Smooth muscle cell of the brain vasculature (primary cell): ENCODE data around the gene AGMAT.
"Not testable (repeated sequence)": the region's sequence is repeated elsewhere in the genome, so short reads cannot be mapped to it uniquely, and the experiment has no call there.

Experiments used
- DNase-seq: peaks from one replicate; pipeline ENCODE4 v3.0.0-alpha.2; 2012; ENCODE audit warnings: low read depth, low spot score

AGMAT gene

GRCh38 chr1:15616373-15617172 is 31.7 kb upstream of the AGMAT start:
- no peak for DNase-seq

GRCh38 chr1:15610167-15610566 is 25.3 kb upstream of the AGMAT start:
- no peak for DNase-seq

- DNase-seq = no peak
Measured at GRCh38 chr1:15609631-15610030, 24.8 kb upstream of the AGMAT start.

DNA sequence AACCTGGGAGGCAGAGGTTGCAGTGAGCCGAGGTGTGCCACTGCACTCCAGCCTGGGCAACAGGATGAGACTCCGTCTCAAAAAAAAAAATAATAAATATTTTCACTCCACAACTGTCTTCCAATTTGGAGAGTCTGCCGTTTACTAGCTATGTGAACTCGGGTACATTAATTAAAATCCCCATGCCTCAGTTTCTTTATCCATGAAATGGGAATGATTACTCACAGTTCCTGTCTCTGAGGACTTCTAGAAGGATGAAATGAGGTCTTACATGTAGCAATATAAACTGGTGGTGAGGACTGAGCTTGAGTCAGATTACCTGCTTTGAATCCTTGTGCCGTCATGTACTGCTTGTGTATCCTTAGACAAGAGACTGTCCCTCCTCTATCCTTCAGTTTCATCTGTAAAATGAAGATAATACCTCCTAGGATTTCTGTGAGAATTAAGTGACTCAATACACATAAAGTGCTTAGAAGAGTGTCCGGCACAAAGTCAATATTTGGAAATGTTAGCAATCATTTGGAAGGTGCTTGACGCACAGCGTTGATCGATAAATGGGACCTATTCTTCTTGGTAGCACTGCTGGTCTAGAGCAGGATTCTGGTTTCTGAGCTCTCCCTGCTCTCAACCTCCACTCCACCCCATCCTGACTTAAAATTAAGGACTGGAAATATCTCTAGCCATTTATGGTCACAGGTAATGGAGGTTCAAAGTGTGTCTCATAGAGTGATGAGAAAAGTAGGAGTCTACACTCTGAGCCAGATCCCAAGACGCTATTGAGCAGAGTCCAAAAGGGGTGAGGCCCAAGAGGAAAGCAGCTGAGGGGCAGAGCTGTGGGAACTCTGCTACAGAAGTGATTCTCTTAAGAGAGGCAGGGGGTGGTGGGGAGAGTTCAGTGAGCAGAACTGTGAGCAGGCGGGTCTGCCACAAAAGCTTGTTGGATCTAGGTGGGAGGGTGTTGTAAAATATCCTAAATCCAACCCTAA is 20.8 kb upstream of the AGMAT start:
- DNase-seq = no peak

GRCh38 chr1:15604400-15604799 is 19.5 kb upstream of the AGMAT start:
- not testable (repeated sequence) for DNase-seq

DNA sequence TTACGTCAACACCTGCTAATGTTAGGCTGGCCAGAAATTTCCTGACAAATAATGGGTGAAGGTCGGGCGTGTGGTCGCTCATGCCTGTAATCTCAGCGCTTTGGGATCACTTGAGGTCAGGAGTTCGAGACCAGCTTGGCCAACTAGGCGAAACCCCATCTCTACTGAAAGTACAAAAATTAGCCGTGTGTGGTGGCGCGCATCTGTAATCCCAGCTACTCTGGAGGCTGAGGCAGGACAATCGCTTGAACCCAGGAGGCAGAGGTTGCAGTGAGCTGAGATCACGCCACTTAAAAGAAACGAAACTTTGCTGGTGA is 19.1 kb upstream of the AGMAT start:
- not testable (repeated sequence) for DNase-seq

GRCh38 chr1:15603050-15603965 is 18.5 kb upstream of the AGMAT start:
- DNase-seq = peak; percentile 89

DNA sequence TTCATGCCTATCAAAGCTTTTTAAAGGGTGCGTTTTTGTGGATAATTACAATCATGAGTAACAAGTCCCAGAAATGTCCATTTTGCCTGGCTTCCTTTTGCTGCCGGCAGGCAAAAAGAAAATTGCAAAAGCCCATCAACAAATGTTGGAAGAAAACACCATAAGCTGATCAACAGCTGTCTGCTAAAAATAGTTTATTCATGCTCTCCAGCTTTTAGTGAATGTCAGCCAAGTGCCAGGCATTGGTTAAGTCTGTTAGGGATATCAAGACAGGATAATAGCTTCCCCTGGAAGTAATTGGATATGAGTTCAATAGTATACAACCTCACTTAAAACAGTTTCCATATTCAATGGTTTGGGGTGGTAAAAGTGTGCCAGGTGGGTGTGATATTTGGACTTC is 13.6 kb upstream of the AGMAT start:
- no peak for DNase-seq

DNA sequence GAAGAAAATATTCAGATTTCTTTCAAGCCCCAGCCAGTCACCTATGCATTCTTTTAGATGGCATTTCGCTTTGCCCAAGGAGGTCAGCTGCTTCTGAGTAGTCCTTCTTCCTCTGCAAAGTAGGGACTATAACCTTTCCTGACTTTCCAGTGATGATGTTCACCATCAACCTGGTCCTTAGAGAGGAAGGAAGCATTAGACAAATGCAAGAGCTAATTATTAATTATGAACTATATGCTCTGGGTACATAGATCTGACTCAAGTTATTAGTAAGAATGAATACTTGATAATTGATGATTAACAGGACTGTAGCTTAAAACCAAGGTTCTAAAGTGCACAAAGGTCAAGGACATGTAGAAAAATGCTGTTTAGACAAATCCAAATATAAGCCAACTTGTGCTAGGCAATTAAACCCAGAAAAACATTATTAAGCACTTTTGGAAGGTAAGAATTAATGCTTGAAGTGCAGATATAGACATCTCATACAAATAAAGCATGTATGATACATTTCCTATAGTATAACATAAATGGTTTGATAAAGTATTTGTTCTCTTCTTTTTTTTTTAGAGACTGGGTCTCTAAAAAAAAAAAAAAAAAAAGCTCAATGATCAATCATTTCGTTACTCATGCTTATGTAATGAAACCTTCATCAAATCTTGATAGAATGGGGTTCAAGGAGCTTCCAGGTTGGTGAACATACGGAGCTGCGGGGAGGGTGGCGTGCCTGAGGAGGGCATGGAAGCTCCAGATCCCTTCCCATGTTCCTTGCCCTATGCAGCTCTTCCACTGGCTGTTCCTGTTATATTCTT is 11.2 kb upstream of the AGMAT start:
- DNase-seq = no peak

DNA sequence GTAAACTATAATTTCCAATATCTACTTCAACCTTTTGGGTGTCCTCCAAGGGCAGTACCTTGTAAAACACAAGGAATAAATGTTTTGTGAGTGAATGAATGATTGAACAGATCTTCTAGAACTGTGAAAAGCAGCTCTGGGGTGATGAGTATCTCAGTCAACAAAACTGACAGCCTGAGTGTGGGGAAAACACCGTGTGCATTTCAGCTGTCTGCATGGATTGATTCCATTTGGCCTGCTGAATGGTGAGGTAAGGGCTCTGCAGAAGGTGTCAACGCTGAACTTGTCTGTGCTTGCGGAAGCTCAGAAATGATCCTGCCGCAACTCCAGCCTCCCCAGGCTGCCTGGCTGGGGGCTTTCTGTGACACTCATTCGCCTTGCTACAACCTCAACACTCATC is 7.4 kb upstream of the AGMAT start:
- no peak for DNase-seq

GRCh38 chr1:15583016-15583706 is 1.7 kb downstream of the AGMAT start:
- DNase-seq = no peak

DNA sequence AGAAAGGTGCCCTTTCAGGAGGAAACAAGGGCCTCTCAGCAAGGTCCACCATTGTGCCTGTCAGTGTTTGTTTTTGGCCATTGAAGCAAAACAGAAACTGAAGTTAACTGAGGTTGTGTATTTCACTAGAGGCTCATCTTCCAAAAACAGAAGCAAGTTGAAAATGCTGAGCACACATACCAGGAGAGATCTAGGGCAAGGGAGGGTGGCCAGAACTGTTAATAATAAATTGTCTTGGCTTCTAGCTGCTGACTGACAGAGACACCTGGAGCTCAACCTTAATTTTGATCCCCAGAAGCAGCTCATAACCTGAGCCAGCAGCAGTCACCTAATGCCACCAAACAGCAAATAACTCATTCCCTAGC is 5.2 kb downstream of the AGMAT start:
- DNase-seq = no peak

DNA sequence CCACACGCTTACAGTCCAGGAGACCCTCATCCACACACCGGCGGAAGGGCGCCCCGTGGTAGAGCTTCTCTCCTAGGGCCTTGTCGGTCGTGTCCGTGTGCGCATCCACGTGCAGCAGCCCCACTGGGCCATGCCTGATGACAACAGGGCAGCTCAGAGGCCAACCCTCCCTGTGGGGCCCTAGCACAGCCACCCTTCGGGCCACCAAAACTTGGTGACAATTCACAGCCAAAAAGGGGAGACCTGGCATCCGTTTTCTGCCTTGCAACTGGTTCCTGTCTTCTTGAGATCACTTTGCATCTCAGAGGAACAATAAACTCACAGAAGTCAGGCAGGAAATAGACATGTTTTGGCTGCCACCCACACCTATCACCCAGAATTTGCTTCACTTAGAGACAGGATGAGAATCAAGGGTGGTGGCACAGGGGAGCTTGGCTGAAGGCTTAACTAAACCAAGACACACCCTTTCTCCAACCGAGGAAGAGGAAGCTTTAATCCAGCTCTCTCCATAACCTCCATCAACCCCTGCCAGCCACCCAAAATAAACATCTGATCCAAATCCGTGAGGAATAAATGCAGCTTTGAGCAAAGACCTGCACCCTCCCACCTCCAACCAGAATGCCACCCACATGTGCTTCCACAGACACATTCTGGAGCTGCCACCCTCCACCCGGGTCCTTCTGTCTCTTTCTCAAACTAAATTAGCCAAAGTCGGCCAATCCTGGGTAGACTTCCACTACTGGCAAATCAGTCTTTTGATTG is 5.7 kb downstream of the AGMAT start:
- DNase-seq = no peak

DNA sequence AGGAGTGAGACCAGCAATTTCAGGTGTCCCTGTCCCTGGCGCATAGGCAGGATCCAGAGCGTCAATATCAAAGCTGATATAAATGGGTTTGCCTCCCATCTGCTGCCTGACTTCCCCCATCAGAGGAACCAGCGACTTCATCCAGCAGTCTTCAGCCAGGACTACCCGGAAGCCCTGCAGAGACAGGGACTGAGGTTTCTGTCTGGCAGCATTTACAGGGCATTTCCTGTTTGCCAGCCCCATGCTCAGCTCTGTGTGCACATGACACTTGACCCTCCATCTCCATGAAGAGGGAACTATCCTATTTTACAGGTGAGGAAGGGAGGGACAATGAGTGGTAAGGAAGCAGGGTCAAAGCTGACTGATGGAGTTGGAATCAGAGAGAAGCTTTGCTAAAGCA is 7.2 kb downstream of the AGMAT start:
- DNase-seq = no peak

DNA sequence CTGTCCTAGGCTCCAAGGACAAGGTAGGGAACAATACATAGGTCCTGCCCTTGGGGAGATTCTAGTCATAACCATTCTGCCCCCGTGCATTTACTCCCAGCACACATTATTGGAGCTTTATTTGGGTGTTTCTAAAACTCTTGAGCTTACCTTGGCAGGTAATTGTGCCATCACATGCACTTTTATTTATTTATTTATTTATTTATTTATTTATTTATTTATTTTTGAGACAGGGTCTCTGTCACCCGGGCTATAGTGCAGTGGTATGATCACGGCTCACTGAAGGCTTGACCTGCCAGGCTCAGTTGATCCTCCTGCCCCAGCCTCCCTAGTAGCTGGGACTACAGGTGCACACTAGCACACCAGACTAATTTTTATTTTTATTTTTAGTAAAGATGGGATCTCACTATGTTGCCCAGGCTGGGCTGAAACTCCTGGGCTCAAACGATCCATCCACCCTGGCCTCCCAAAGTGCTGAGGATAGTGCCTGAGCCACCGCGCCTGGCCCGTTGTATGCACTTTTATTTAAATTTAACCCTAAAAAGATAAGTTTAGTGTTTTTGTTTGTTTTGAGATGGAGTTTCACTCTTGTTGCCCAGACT is 9.2 kb downstream of the AGMAT start:
- no peak for DNase-seq

GRCh38 chr1:15574741-15575140 is 10.1 kb downstream of the AGMAT start:
- no peak for DNase-seq

GRCh38 chr1:15573477-15573876 is 11.4 kb downstream of the AGMAT start:
- DNase-seq = no peak

GRCh38 chr1:15571266-15571665 is 13.6 kb downstream of the AGMAT start:
- no peak for DNase-seq

GRCh38 chr1:15570861-15571260 is 14.0 kb downstream of the AGMAT start:
- no peak for DNase-seq
